Measurements from ENCODE around the gene JPH4. TPM values are rescaled to one million over a fixed set of nuclear protein-coding genes. Genes with fewer than 3 reads are reported as not detected.

The JPH4 gene
- total RNA-seq: not detected in 2 replicates

DNA sequence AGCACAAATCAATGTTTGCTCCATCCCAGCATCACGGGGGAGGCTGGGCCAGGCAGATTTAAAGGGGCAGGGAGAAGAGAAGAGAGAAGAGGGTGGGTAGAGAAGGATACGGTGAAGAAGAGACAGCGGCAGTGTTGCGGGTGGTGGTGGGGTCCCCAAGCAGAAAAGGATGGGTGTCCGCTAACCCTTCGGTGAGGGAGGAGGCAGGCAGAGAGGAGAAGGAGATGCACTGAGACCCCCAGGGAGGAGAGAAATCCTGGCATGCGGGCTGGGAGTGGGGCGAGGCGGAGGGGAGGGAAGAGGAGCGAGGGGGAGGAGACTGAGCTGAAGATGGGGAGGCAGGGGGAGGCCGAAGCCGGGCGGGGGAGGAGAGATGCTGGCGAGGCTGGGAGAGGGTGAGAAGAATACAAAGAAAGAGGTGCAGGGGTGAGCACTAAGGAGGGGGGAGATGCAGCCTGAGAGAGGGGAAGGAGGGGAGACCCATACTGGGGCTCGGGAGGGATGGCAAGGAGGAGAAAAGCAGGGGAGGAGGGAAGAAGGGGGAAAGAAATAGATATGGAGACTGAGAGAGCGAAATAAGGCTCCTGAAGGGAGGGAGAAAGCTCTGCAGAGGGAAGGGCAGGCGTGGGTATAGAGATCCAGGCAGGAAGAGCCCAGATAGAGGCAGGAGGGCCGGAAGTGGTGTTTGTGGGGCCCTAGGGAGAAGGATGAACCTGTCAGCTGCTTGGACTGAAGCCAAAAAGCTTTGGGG is at the start of gene JPH4:
Gene JPH4 (minus strand): TSS at position 231 of the 751 bp plus-strand sequence. CDS start 1,337 bp downstream, outside the sequence.

DNA sequence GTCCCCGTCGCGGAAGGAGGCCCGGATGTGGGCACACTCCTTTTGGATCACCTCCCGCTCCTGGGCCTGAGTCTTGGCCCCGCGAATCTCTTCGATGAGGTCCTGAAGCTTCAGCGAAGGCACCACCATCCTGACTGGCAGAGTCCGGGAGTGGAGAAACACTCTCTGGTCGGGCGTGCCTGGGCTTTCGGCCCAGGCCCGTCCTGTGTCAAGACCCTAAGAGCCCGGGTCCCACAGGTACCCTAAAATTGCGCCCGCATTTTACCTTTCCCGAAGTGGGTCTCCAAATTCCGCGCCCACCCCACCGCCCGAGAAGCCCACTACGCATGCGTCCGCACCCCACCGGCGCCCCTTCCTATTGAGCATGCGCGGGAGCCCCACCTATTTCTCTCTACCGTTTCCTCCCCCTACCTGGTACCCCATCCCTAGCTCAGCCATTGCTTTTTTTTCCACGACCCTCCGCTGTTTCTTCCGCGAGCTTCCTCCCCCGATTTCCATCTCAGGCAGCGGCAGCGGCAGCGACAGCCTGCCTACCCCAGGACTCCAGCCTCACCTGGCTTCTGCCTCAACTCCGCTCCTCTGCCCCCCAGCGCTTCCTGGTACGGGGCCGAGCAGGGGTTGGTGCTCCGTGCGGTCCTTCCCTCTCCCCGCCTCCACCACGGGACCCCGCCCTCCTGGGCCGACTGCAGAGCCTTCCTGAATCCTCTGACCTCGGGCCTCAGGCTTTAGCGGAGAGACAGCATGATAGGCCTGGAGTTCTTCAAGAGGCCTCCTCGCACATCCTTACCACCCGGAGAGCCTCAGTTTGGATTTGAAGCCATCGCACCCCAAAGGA is 11.2 kb downstream of the JPH4 start, which contains the start of gene AP1G2:
Gene AP1G2 (minus strand): TSS at position 606 of the 835 bp plus-strand sequence. CDS start 477 bp downstream, at position 129.

DNA sequence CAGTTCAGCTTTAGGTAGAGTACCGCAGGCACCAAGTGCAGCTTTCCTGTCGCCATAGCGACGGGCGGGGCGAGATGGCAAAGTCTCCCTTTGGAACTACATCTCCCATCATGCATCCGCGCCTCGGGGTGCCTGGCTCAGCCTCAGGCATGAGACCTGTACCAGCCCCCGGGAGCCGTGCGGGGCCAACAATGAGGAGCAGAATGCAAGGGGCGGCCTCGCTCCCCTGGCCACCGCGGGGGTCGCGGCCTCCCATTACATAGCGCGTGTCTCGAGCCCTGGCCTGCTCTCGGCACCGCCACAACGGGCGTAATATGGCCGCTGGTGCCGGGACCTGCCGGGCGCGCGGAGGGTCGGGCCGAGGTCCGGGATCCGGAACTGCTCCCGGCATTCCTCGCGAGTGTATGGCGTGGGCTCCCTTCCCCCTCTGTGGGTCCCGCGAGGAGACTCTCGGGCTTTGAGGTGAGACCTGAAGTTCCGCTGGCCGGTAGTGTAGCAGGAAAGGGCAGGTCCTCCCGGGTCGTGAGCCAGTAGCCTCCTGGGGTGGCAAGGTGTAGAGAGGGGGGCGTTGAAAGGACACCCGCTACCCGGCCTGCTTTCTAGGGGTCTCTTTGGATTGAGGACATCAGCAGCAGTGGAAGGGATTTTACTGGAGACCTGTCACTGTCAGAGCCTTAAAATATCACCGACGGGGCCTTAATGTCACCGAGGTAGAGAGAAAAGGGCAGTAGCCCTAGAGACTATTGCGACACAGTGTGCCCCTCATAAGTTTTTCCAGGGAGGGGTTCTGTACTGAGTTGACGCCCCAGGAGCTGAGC is 22.5 kb downstream of the JPH4 start, which contains the start of gene THTPA:
Gene THTPA (plus strand): TSS at position 390 of the 818 bp plus-strand sequence. CDS start 487 bp downstream, outside the sequence.

DNA sequence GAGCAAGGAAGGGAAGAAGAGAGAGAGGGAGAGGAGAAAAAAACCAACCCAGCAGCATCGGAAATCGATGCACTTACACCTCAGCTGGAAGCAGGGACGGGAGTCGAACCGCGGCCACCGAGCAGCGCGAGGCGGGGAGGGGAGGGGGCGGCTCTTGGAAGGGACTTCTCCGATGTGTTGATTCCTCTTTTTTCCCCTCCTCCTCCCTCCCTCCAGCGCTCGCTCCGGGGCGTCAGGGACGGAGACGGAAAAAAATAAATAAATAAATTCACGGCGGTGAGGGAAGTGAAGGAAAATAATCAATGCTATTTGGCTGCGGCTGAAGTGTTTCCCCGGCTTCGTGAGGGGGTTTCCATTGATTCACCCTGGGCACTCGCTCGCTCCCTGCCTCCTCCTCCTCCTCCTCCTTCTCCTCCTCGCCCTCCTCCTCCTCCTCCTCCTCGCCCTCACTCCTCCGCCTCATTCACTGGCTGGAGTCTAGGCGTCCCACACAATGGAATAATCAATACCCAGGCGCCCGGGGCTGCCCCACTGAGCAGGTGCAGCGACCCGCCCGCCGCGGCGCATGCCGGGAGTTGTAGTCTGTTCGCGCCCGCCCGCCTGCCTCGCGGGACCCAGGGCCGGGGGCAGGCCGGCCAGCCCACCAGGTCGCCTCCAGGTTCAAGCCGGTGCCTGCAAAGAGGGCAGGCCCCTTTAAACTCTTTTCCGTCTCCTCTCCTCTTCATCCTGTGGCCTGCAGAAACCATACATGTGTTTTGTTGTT is 27.1 kb downstream of the JPH4 start, which contains the start of gene ZFHX2:
Gene ZFHX2 (minus strand): TSS at position 500 of the 763 bp plus-strand sequence. CDS start 16,440 bp downstream, outside the sequence.

Other genes starting within 250 kb of the JPH4 start
- 10.4 and 21.7 TPM in 2 replicates for gene SLC22A17, start 225.9 kb downstream of the JPH4 start, total RNA-seq
- 1.8 and 3.6 TPM in 2 replicates for gene EFS, start 213.6 kb downstream of the JPH4 start, total RNA-seq
- gene IL25, start 206.0 kb downstream of the JPH4 start, total RNA-seq: not detected in 2 replicates
- not detected in 2 replicates for gene CMTM5, start 201.7 kb downstream of the JPH4 start, total RNA-seq
- not detected in 2 replicates for gene MYH6, start 170.5 kb downstream of the JPH4 start, total RNA-seq
- not detected in 2 replicates for gene MYH7, start 143.1 kb downstream of the JPH4 start, total RNA-seq
- 18.3 and 24.4 TPM in 2 replicates for gene NGDN, start 109.1 kb downstream of the JPH4 start, total RNA-seq
- not detected in 2 replicates for gene ZFHX2, start 27.0 kb downstream of the JPH4 start, total RNA-seq
- 3.8 and 6.2 TPM in 2 replicates for gene THTPA, start 22.5 kb downstream of the JPH4 start, total RNA-seq
- gene AP1G2, start 11.0 kb downstream of the JPH4 start, total RNA-seq: 23.2 and 29.6 TPM in 2 replicates
- 5.5 TPM in 1 of 2 replicates, not detected in the other for gene DHRS2, start 57.6 kb upstream of the JPH4 start, total RNA-seq

Measured in cardiac atrium fibroblast (primary cell).